ENCODE data around the gene SFTPD. TPM values are rescaled to one million over a fixed set of nuclear protein-coding genes. Genes with fewer than 3 reads are reported as not detected.
"Not testable (repeated sequence)": the region's sequence is repeated elsewhere in the genome, so short reads cannot be mapped to it uniquely, and the experiment has no call there.

Gene SFTPD
- total RNA-seq (1.7 TPM), polyA plus RNA-seq (ENCODE audit: insufficient read depth, low read depth, low replicate concordance) (1.7 TPM)
- long read RNA-seq, donor 1 = 0 reads
- long read RNA-seq, donor 2 = 0 reads
- long read RNA-seq, donor 3 = 0 reads
- long read RNA-seq, donor 4 = 0 reads
- long read RNA-seq, donor 5 = 0 reads
- long read RNA-seq, donor 6 = 0 reads
- long read RNA-seq, donor 7, partial matches to known transcripts = 0 of 2 reads
- long read RNA-seq, donor 7, other reads (novel, unspliced or antisense) = 2 of 2 reads
- long read RNA-seq, donor 8 = 0 reads
- long read RNA-seq, donor 9 = 0 reads
- long read RNA-seq, donor 10 = 0 reads

DNA sequence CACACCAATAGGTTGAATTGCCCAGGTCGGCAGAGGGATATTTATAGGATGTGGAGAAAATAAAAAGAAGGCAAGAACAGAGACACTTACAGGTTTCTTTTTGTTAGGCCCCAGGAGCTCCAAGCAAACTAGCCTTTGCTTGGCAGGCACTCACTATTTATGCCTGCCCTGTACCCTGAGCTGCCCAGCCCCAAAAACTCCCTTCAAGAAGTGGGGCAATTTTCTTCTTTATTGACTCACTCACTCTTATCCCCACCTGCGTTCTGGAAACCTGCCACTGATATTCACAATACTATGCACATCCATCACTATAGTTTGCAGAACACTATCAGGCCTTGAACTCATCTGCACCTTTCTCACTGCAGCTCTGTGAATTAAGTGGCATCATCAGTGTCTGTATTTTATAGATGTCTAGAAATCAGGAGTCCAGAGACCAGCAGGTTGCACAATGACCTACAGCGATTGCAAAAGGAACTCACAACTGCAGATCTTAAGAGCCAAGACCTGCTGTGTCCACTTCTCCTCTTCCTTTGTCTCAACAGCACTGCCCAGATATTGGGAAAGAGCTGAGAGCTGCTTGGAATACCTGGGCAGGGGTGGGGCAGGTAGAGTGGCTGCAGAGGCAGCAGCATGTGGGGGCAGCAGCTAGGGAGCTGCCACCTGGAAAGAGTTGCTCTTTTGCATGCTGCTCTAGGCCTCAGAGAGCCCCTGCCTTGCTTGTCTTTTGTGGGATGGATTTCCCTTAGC is at the start of gene SFTPD:
Gene SFTPD, minus strand, starts transcription at position 130 of the 747 bp plus-strand sequence. CDS start 2,446 bp downstream, outside the sequence.
- no peaks in the 10 kb centered on the region for H3K4me1 ChIP-seq (ENCODE audit: control insufficient read depth in 2 of 3, insufficient read depth in 2 of 3, low read depth in 1 of 3, low read length in 3 of 3)
- DNase-seq (no peak), FAIRE-seq (no peak)
- H3K9me3 ChIP-seq (ENCODE audit: control insufficient read depth in 2 of 3, insufficient read depth in 1 of 3, low read length in 3 of 3) = peaks cover 0 to 10% (median 2%) of the 10 kb centered on the region in 3 donors
- intact Hi-C loops (cut with DNase I) = no loop called here
- H3K4me3 ChIP-seq (ENCODE audit: low read length in 3 of 3) = no peak within 1 kb of the TSS
- no peak within 1 kb of the TSS for H3K9ac ChIP-seq (ENCODE audit: low read length in 3 of 3)
- H3K27ac ChIP-seq (ENCODE audit: low read depth in 2 of 2, low read length in 2 of 2) = no peak within 1 kb of the TSS
- no peaks in the 10 kb centered on the region for H3K27me3 ChIP-seq (ENCODE audit: control insufficient read depth, insufficient read depth, low read length)
- no peak for TF ChIP-seq CTCF (IDR thresholded peaks at IDR 0.05; ENCODE audit: borderline replicate concordance, extremely low read depth, insufficient read depth)
- no peaks in the 10 kb centered on the region for H3K36me3 ChIP-seq (ENCODE audit: control insufficient read depth in 2 of 3, insufficient read depth in 3 of 3, low read length in 3 of 3)

DNA sequence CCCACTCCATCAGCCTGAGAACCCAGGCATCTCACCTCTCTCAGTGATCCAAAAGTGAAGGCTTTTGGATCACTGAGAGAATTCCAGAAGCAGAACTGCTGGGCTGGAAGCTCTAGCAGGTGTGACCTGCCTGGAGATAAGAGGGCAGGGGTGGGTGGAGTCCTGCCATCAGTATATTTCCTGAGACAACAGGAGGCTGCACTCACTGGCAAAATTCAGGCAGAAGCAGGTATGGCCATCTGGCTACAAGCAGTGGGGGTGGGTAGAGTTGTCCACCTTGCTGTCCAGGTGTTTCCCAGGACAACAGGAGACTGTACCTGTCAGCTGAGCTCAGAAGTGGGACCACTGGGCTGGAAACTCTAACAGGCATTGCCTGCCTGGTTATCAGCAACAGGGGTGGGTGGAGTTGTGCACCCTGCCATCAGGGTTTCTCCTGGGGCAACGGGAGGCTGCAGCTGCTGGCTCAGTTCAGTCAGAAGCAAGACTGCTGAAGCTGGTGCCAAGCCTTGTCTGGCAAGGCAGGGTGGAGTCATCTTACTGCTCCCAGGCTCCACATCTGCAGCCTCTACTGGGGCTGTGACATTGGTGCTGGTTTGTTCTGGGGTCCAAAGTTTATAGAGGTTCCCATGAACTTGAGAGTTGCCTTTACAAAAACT is 47.2 kb upstream of the SFTPD start:
- Histone ChIP-seq H3K27ac (ENCODE audit: low read depth in 2 of 2, low read length in 2 of 2) (no peak overlapping the region), H3K4me1 (ENCODE audit: control insufficient read depth in 2 of 3, insufficient read depth in 2 of 3, low read depth in 1 of 3, low read length in 3 of 3) (no peaks in the 10 kb centered on the region), H3K9me3 (ENCODE audit: control insufficient read depth in 2 of 3, insufficient read depth in 1 of 3, low read length in 3 of 3) (no peaks in the 10 kb centered on the region), H3K4me3 (ENCODE audit: low read length in 3 of 3) (no peak overlapping the region), H3K27me3 (ENCODE audit: control insufficient read depth, insufficient read depth, low read length) (no peaks in the 10 kb centered on the region), H3K9ac (ENCODE audit: low read length in 3 of 3) (no peak overlapping the region), H3K36me3 (ENCODE audit: control insufficient read depth in 2 of 3, insufficient read depth in 3 of 3, low read length in 3 of 3) (no peaks in the 10 kb centered on the region)
- intact Hi-C loops (cut with DNase I) = no loop called here
- no peak for TF ChIP-seq CTCF (IDR thresholded peaks at IDR 0.05; ENCODE audit: borderline replicate concordance, extremely low read depth, insufficient read depth)
- FAIRE-seq = no peak
- no peak for DNase-seq

DNA sequence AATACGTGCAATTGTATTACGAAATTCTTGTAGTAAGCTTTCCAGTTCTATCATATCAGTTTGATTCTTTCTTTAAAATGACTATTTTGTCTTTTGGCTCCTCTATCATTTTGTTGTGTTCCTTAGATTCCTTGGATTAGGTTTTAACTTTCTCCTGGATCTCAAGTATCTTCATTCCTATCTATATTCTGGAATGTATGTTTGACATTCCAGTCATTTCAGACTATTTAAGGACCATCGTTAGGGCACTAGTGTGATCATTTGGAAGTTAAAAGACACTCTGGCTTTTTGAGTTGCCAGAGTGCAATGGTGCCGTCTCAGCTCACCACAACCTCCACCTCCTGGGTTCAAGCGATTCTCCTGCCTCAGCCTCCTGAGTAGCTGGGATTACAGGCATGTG is 45.7 kb upstream of the SFTPD start:
- Histone ChIP-seq H3K36me3 (ENCODE audit: control insufficient read depth in 2 of 3, insufficient read depth in 3 of 3, low read length in 3 of 3) (no peaks in the 10 kb centered on the region), H3K9ac (ENCODE audit: low read length in 3 of 3) (no peak overlapping the region), H3K4me3 (ENCODE audit: low read length in 3 of 3) (no peak overlapping the region), H3K27ac (ENCODE audit: low read depth in 2 of 2, low read length in 2 of 2) (no peak overlapping the region), H3K27me3 (ENCODE audit: control insufficient read depth, insufficient read depth, low read length) (no peaks in the 10 kb centered on the region), H3K9me3 (ENCODE audit: control insufficient read depth in 2 of 3, insufficient read depth in 1 of 3, low read length in 3 of 3) (peaks cover 0 to 3% (median 0%) of the 10 kb centered on the region in 3 donors), H3K4me1 (ENCODE audit: control insufficient read depth in 2 of 3, insufficient read depth in 2 of 3, low read depth in 1 of 3, low read length in 3 of 3) (no peaks in the 10 kb centered on the region)
- FAIRE-seq (no peak), DNase-seq (no peak)
- TF ChIP-seq CTCF (IDR thresholded peaks at IDR 0.05; ENCODE audit: borderline replicate concordance, extremely low read depth, insufficient read depth) = no peak
- intact Hi-C loops (cut with DNase I) = no loop called here

GRCh38 chr10:79988199-79988598 is 39.3 kb upstream of the SFTPD start:
- intact Hi-C loops (cut with DNase I); H3K4me3 ChIP-seq (ENCODE audit: low read length in 3 of 3); H3K27me3 ChIP-seq (ENCODE audit: control insufficient read depth, insufficient read depth, low read length): not testable (repeated sequence)

GRCh38 chr10:79986661-79987060 is 37.8 kb upstream of the SFTPD start:
- FAIRE-seq; intact Hi-C loops (cut with DNase I); H3K27me3 ChIP-seq (ENCODE audit: control insufficient read depth, insufficient read depth, low read length); H3K9ac ChIP-seq (ENCODE audit: low read length in 3 of 3); H3K4me3 ChIP-seq (ENCODE audit: low read length in 3 of 3); H3K36me3 ChIP-seq (ENCODE audit: control insufficient read depth in 2 of 3, insufficient read depth in 3 of 3, low read length in 3 of 3); DNase-seq; H3K4me1 ChIP-seq (ENCODE audit: control insufficient read depth in 2 of 3, insufficient read depth in 2 of 3, low read depth in 1 of 3, low read length in 3 of 3); H3K27ac ChIP-seq (ENCODE audit: low read depth in 2 of 2, low read length in 2 of 2); H3K9me3 ChIP-seq (ENCODE audit: control insufficient read depth in 2 of 3, insufficient read depth in 1 of 3, low read length in 3 of 3): not testable (repeated sequence)

More at GRCh38 chr10:79988199-79988598, 39.3 kb upstream of the SFTPD start:
- H3K27ac ChIP-seq (ENCODE audit: low read depth in 2 of 2, low read length in 2 of 2); FAIRE-seq; DNase-seq; H3K9me3 ChIP-seq (ENCODE audit: control insufficient read depth in 2 of 3, insufficient read depth in 1 of 3, low read length in 3 of 3); H3K36me3 ChIP-seq (ENCODE audit: control insufficient read depth in 2 of 3, insufficient read depth in 3 of 3, low read length in 3 of 3); H3K9ac ChIP-seq (ENCODE audit: low read length in 3 of 3); H3K4me1 ChIP-seq (ENCODE audit: control insufficient read depth in 2 of 3, insufficient read depth in 2 of 3, low read depth in 1 of 3, low read length in 3 of 3): not testable (repeated sequence)

Data from kidney (tissue), 22 donors.